IMR-90 (cell line): ENCODE measurements around the gene BCL11B. TPM values are rescaled to one million over a fixed set of nuclear protein-coding genes. Genes with fewer than 3 reads are reported as not detected.

Experiments used
- ATAC-seq: fragments of 200-7000 bp; cut with Tn5 transposase; 2 replicates; pipeline ENCODE4 v1.9.1; 2020; ENCODE audit warnings: low read depth, mild to moderate bottlenecking, moderate library complexity
- BruUV-seq: library from RNA; stranded (reverse); fragments of 400-500 nt; replicated peaks from 2 replicates; lab custom pipeline; 2021; lab: Mats Ljungman, UMichigan
- CTCF ChIA-PET: fragments of 300-600 bp; formaldehyde crosslinking; extraction: SDS; loops from one replicate; lab custom pipeline; 2021; ENCODE audit warnings: antibody characterized with exemption; lab: Yijun Ruan, JAX
- POLR2A ChIA-PET: fragments of 300-600 bp; sonication (Branson Sonifier 250); formaldehyde crosslinking; loops from one replicate; lab custom pipeline; 2022; ENCODE audit warnings: antibody characterized with exemption; ENCODE audit not compliant: unreplicated experiment; lab: Charles Lee
- DNase-seq: peaks from one replicate; pipeline ENCODE4 v3.0.0; 2013
- H2AFZ ChIP-seq: replicated peaks from 2 replicates; pipeline ENCODE3; 2013; ENCODE audit warnings: low read length, mild to moderate bottlenecking; ENCODE audit not compliant: poor library complexity
- H2AK5ac ChIP-seq: 2 replicates; pipeline ENCODE4 v1.6.1; 2013; ENCODE audit warnings: low read depth, low read length, inconsistent platforms
- H2AK9ac ChIP-seq: replicated peaks from 2 replicates; pipeline ENCODE3; 2013; ENCODE audit warnings: mild to moderate bottlenecking, low read depth, low read length, moderate library complexity; ENCODE audit not compliant: poor library complexity
- H2BK120ac ChIP-seq: 2 replicates; pipeline ENCODE4 v1.6.1; 2013; ENCODE audit warnings: low read depth, low read length, inconsistent platforms
- H2BK15ac ChIP-seq: 3 replicates; pipeline ENCODE4 v1.6.1; 2013; ENCODE audit warnings: low read depth, low read length, inconsistent platforms
- H2BK20ac ChIP-seq: 2 replicates; pipeline ENCODE4 v1.6.1; 2013; ENCODE audit warnings: low read depth, mild to moderate bottlenecking, inconsistent platforms, low read length, moderate library complexity
- H2BK5ac ChIP-seq: 2 replicates; pipeline ENCODE4 v1.6.1; 2013; ENCODE audit warnings: mild to moderate bottlenecking, low read depth, low read length, inconsistent platforms; ENCODE audit not compliant: poor library complexity, severe bottlenecking
- H3K14ac ChIP-seq: replicated peaks from 2 replicates; pipeline ENCODE4 v1.6.1; 2013; ENCODE audit warnings: low read depth, low read length, inconsistent platforms
- H3K18ac ChIP-seq: 2 replicates; pipeline ENCODE4 v1.6.1; 2013; ENCODE audit warnings: low read depth, low read length, control low read depth
- H3K23ac ChIP-seq: 2 replicates; pipeline ENCODE4 v1.6.1; 2013; ENCODE audit warnings: low read depth, low read length, inconsistent platforms
- H3K27ac ChIP-seq: 2 replicates; pipeline ENCODE4 v1.5.1; 2013; ENCODE audit warnings: mild to moderate bottlenecking, control low read depth, low read length; ENCODE audit not compliant: insufficient read depth
- H3K27me3 ChIP-seq: 2 replicates; pipeline ENCODE4 v1.6.1; 2013; ENCODE audit warnings: low read length; ENCODE audit not compliant: control insufficient read depth, insufficient read depth
- H3K36me3 ChIP-seq: 2 replicates; pipeline ENCODE4 v1.6.1; 2013; ENCODE audit warnings: low read length, mixed read lengths; ENCODE audit not compliant: control insufficient read depth, insufficient read depth
- H3K4ac ChIP-seq: 2 replicates; pipeline ENCODE4 v1.6.1; 2013; ENCODE audit warnings: low read depth, low read length, inconsistent platforms
- H3K4me1 ChIP-seq: 2 replicates; pipeline ENCODE4 v1.6.1; 2013; ENCODE audit warnings: low read length, mixed read lengths; ENCODE audit not compliant: control insufficient read depth, insufficient read depth
- H3K4me2 ChIP-seq: 2 replicates; pipeline ENCODE4 v1.6.1; 2013; ENCODE audit warnings: low read depth, mild to moderate bottlenecking, control low read depth, low read length, moderate library complexity
- H3K4me3 ChIP-seq: 2 replicates; pipeline ENCODE4 v1.5.1; 2013; ENCODE audit warnings: low read depth, mild to moderate bottlenecking, control low read depth, low read length, moderate library complexity; ENCODE audit not compliant: insufficient read depth
- H3K56ac ChIP-seq: 2 replicates; pipeline ENCODE4 v1.6.1; 2013; ENCODE audit warnings: low read length, inconsistent platforms; ENCODE audit not compliant: insufficient read depth; ENCODE audit errors: extremely low read depth
- H3K79me1 ChIP-seq, 2 experiments: 2 replicates each; pipeline ENCODE4 v1.6.1; 2013; ENCODE audit warnings: low read length in 2 of 2, inconsistent platforms in 1 of 2, low read depth in 1 of 2
- H3K9ac ChIP-seq: 2 replicates; pipeline ENCODE4 v1.6.1; 2013; ENCODE audit warnings: low read depth, low read length, control low read depth
- H3K9me1 ChIP-seq: 2 replicates; pipeline ENCODE4 v1.6.1; 2013; ENCODE audit warnings: low read length, inconsistent platforms; ENCODE audit not compliant: insufficient read depth
- H3K9me3 ChIP-seq: 2 replicates; pipeline ENCODE4 v1.6.1; 2013; ENCODE audit warnings: low read length; ENCODE audit not compliant: control insufficient read depth, insufficient read depth
- H4K20me1 ChIP-seq: 2 replicates; pipeline ENCODE4 v1.6.1; 2013; ENCODE audit warnings: low read length, inconsistent platforms; ENCODE audit not compliant: insufficient read depth
- H4K5ac ChIP-seq: 2 replicates; pipeline ENCODE4 v1.6.1; 2013; ENCODE audit warnings: mild to moderate bottlenecking, low read depth, low read length, control low read depth
- H4K8ac ChIP-seq, 2 experiments: 2 replicates each; pipeline ENCODE4 v1.6.1; 2013; ENCODE audit warnings: low read depth in 2 of 2, low read length in 2 of 2, control low read depth in 1 of 2, inconsistent platforms in 1 of 2
- H4K91ac ChIP-seq: 2 replicates; pipeline ENCODE4 v1.6.1; 2013; ENCODE audit warnings: low read depth, low read length, inconsistent platforms; ENCODE audit not compliant: insufficient read depth
- BHLHE40 ChIP-seq: fragments of 150-350 bp; IDR thresholded peaks from 2 replicates; pipeline ENCODE4 v1.6.1; 2016; ENCODE audit warnings: mild to moderate bottlenecking, low read depth, low read length
- CEBPB ChIP-seq: IDR thresholded peaks from 2 replicates; pipeline ENCODE4 v1.6.1; 2012; ENCODE audit warnings: low read depth, low read length, improper control_type of control experiment
- CHD1 ChIP-seq: IDR thresholded peaks from 2 replicates; pipeline ENCODE4 v1.6.1; 2012; ENCODE audit warnings: low read depth, low read length, improper control_type of control experiment
- CTCF ChIP-seq: conservative IDR thresholded peaks from 2 replicates; pipeline ENCODE4 v1.5.1; 2012; ENCODE audit warnings: mild to moderate bottlenecking, low read depth, low read length, improper control_type of control experiment
- ELK1 ChIP-seq: fragments of 150-350 bp; IDR thresholded peaks from 2 replicates; pipeline ENCODE4 v1.6.1; 2016; ENCODE audit warnings: low read depth, mild to moderate bottlenecking, low read length, moderate library complexity, borderline replicate concordance
- FOS ChIP-seq: fragments of 150-350 bp; IDR thresholded peaks from 2 replicates; pipeline ENCODE4 v1.6.1; 2016; ENCODE audit warnings: low read depth, low read length
- MAFK ChIP-seq: IDR thresholded peaks from 2 replicates; pipeline ENCODE4 v1.6.1; 2012; ENCODE audit warnings: low read depth, low read length, improper control_type of control experiment
- MAZ ChIP-seq: IDR thresholded peaks from 2 replicates; pipeline ENCODE4 v1.6.1; 2012; ENCODE audit warnings: low read depth, mild to moderate bottlenecking, low read length, improper control_type of control experiment, moderate library complexity, borderline replicate concordance
- MXI1 ChIP-seq: IDR thresholded peaks from 2 replicates; pipeline ENCODE4 v1.6.1; 2012; ENCODE audit warnings: low read depth, mild to moderate bottlenecking, low read length, moderate library complexity, borderline replicate concordance
- NFE2L2 ChIP-seq: fragments of 150-350 bp; IDR thresholded peaks from 2 replicates; pipeline ENCODE4 v1.6.1; 2016; ENCODE audit warnings: low read depth, mild to moderate bottlenecking, low read length
- POLR2A ChIP-seq: IDR thresholded peaks from 2 replicates; pipeline ENCODE4 v1.6.1; 2012; ENCODE audit warnings: mild to moderate bottlenecking, low read depth, low read length
- RAD21 ChIP-seq: IDR thresholded peaks from 2 replicates; pipeline ENCODE4 v1.6.1; 2012; ENCODE audit warnings: low read length, improper control_type of control experiment
- RCOR1 ChIP-seq: IDR thresholded peaks from 2 replicates; pipeline ENCODE4 v1.6.1; 2012; ENCODE audit warnings: mild to moderate bottlenecking, low read length, improper control_type of control experiment; ENCODE audit not compliant: insufficient replicate concordance
- RFX5 ChIP-seq: IDR thresholded peaks from 2 replicates; pipeline ENCODE4 v1.8.0; 2012; ENCODE audit warnings: low read depth, mild to moderate bottlenecking, low read length, moderate library complexity
- SMC3 ChIP-seq: fragments of 150-350 bp; IDR thresholded peaks from 2 replicates; pipeline ENCODE4 v1.6.1; 2016; ENCODE audit warnings: low read depth, mild to moderate bottlenecking, antibody characterized with exemption, low read length, moderate library complexity
- USF2 ChIP-seq: fragments of 150-350 bp; IDR thresholded peaks from 2 replicates; pipeline ENCODE4 v1.6.1; 2017; ENCODE audit warnings: mild to moderate bottlenecking, antibody characterized with exemption, low read length, low read depth
- WGBS, 2 experiments: methylation state at CpG; one replicate each; pipeline versions ENCODE4 v1.1.5 to v1.1.7; 2013; ENCODE audit warnings: missing lambda C conversion rate in 2 of 2; ENCODE audit not compliant: insufficient read length in 1 of 2; ENCODE audit errors: extremely low coverage in 2 of 2; 5-methylcytosine and 5-hydroxymethylcytosine counted together
- dilution Hi-C: fragments of 300-500 bp; cut with HindIII; formaldehyde crosslinking; loops from one replicate; pipeline ENCODE4 v1.14.3; 2018; ENCODE audit warnings: low sequenced_read_pairs; ENCODE audit not compliant: unreplicated experiment
- in situ Hi-C: fragments of 300-500 bp; cut with MboI; formaldehyde crosslinking; loops from 3 replicates; pipeline ENCODE4 v1.14.3; 2019; ENCODE audit warnings: low sequenced_read_pairs, inconsistent platforms, mixed read lengths
- intact Hi-C: fragments of 100-400 bp; cut with micrococcal nuclease; formaldehyde crosslinking; loops from 2 replicates; pipeline ENCODE4 v1.10.0; 2022
- polyA plus RNA-seq, 3 experiments: library from polyadenylated mRNA; depleted of rRNA; stranded (reverse); fragments of >200 nt; gene quantifications; 2 replicates each; pipeline ENCODE4 v1.2.3, GENCODE V29; 2012; ENCODE audit warnings: low replicate concordance in 1 of 3
- total RNA-seq: library from RNA; depleted of rRNA; stranded (reverse); fragments of >200 nt; gene quantifications from 2 replicates; pipeline ENCODE4 v1.2.3, GENCODE V29; 2012

Gene BCL11B
- total and polyA plus RNA-seq, 2 of the 4 experiments (the other 2 are of a cell fraction): under 0.01 TPM; not detected in 1

GRCh38 chr14:99181804-99182520 is 90.0 kb downstream of the BCL11B start:
- Histone ChIP-seq H4K91ac (no peak overlapping the region), H4K20me1 (no peaks in the 10 kb centered on the region), H2AFZ (no peak overlapping the region), H4K8ac (no peak overlapping the region), H4K5ac (no peak overlapping the region), H3K36me3 (no peaks in the 10 kb centered on the region), H2BK5ac (no peak overlapping the region), H3K27me3 (no peaks in the 10 kb centered on the region), H3K23ac (no peak overlapping the region), H3K27ac (no peak overlapping the region), H3K4me3 (no peak overlapping the region), H2BK120ac (no peak overlapping the region), H3K56ac (no peak overlapping the region), H3K9me1 (no peaks in the 10 kb centered on the region), H2BK20ac (no peak overlapping the region), H2AK9ac (no peak overlapping the region), H3K14ac (no peak overlapping the region), H3K79me1 (no peaks in the 10 kb centered on the region), H3K4me2 (no peak overlapping the region), H3K4ac (no peak overlapping the region), H2BK15ac (no peak overlapping the region), H3K9me3 (peaks cover 45% of the 10 kb centered on the region), H2AK5ac (no peak overlapping the region), H3K4me1 (no peaks in the 10 kb centered on the region), H3K18ac (no peak overlapping the region), H3K9ac (no peak overlapping the region)
- no peak for DNase-seq
- POLR2A ChIA-PET: no interaction called here
- CTCF ChIA-PET: no interaction called here
- dilution Hi-C loops: no loop called here
- TF ChIP-seq RFX5 (no peak), RCOR1 (no peak), RAD21 (no peak), SMC3 (no peak), NFE2L2 (no peak), USF2 (no peak), CHD1 (no peak), FOS (no peak), MXI1 (no peak), MAZ (no peak), BHLHE40 (no peak), POLR2A (no peak), MAFK (no peak), ELK1 (no peak), CTCF (no peak), CEBPB (no peak)
- in situ Hi-C loops: no loop called here
- intact Hi-C loops: no loop called here
- WGBS, 2 experiments: 67% methylated on average over 9 of the region's 17 CpGs; no CpG with 5 or more reads in 1 of the 2 experiments
- no peak for ATAC-seq
- no TSS peak for BruUV-seq
